Liver (tissue), 9 donors: ENCODE data around the gene AP3M1. TPM values are rescaled to one million over a fixed set of nuclear protein-coding genes. Genes with fewer than 3 reads are reported as not detected.

Experiments
- DNase-seq: peaks from one replicate; pipeline ENCODE4 v3.0.0-alpha.2; 2017; ENCODE audit warnings: low spot score
- H3K27ac ChIP-seq, 2 donors: one replicate each; pipeline ENCODE4 v1.7.0; 2013; ENCODE audit warnings: inconsistent platforms in 2 of 2, low read length in 2 of 2, control low read depth in 1 of 2, low read depth in 1 of 2, mild to moderate bottlenecking in 1 of 2
- H3K27me3 ChIP-seq, 4 donors: one replicate each; pipeline versions ENCODE4 v1.6.1 to v1.7.0; 2013; ENCODE audit warnings: low read length in 3 of 4, inconsistent platforms in 1 of 4, mild to moderate bottlenecking in 1 of 4, moderate library complexity in 1 of 4; ENCODE audit not compliant: control insufficient read depth in 4 of 4, insufficient read depth in 4 of 4
- H3K36me3 ChIP-seq, 4 donors: one replicate each; pipeline versions ENCODE4 v1.6.1 to v1.7.0; 2013; ENCODE audit warnings: low read length in 3 of 4, mild to moderate bottlenecking in 3 of 4, low read depth in 1 of 4, moderate library complexity in 1 of 4; ENCODE audit not compliant: control insufficient read depth in 4 of 4, insufficient read depth in 3 of 4
- H3K4me1 ChIP-seq, 4 donors: one replicate each; pipeline versions ENCODE4 v1.6.1 to v1.7.0; 2013; ENCODE audit warnings: low read length in 3 of 4, mild to moderate bottlenecking in 3 of 4, moderate library complexity in 1 of 4; ENCODE audit not compliant: control insufficient read depth in 4 of 4, insufficient read depth in 4 of 4
- H3K4me3 ChIP-seq, 3 donors: one replicate each; pipeline versions ENCODE4 v1.6.1 to v1.7.0; 2013; ENCODE audit warnings: low read length in 3 of 3, control low read depth in 1 of 3, low read depth in 1 of 3, mild to moderate bottlenecking in 1 of 3
- H3K9ac ChIP-seq, 2 donors: one replicate each; pipeline ENCODE4 v1.7.0; 2013; ENCODE audit warnings: low read length in 2 of 2, mild to moderate bottlenecking in 2 of 2, moderate library complexity in 2 of 2, control low read depth in 1 of 2, low read depth in 1 of 2
- H3K9me3 ChIP-seq, 4 donors: one replicate each; pipeline versions ENCODE4 v1.6.1 to v1.7.0; 2013; ENCODE audit warnings: low read length in 3 of 4; ENCODE audit not compliant: control insufficient read depth in 4 of 4
- ATF3 ChIP-seq: IDR thresholded peaks from 2 replicates; pipeline ENCODE4 v1.6.1; 2016; ENCODE audit warnings: antibody characterized with exemption
- EGR1 ChIP-seq, 2 donors: IDR thresholded peaks; 2 replicates each; pipeline ENCODE4 v1.6.1; 2016 to 2018; ENCODE audit warnings: antibody characterized with exemption in 2 of 2, low read depth in 2 of 2
- FOXA2 ChIP-seq: IDR thresholded peaks from 2 replicates; pipeline ENCODE4 v1.6.1; 2016; ENCODE audit warnings: antibody characterized with exemption
- GABPA ChIP-seq, 2 donors: IDR thresholded peaks in 1 of 2; conservative IDR thresholded peaks in 1 of 2; 2 replicates each; pipeline ENCODE4 v1.6.1; 2016; ENCODE audit warnings: antibody characterized with exemption in 2 of 2, mild to moderate bottlenecking in 1 of 2, moderate library complexity in 1 of 2
- HNF4A ChIP-seq, 2 donors: conservative IDR thresholded peaks; 2 replicates each; pipeline ENCODE4 v1.6.1; 2016; ENCODE audit warnings: antibody characterized with exemption in 2 of 2, mild to moderate bottlenecking in 2 of 2
- JUND ChIP-seq, 2 donors: IDR thresholded peaks; 2 replicates each; pipeline ENCODE4 v1.6.1; 2016; ENCODE audit warnings: antibody characterized with exemption in 2 of 2
- MAX ChIP-seq: IDR thresholded peaks from 2 replicates; pipeline ENCODE4 v1.6.1; 2016; ENCODE audit warnings: antibody characterized with exemption
- NR2F2 ChIP-seq: IDR thresholded peaks from 2 replicates; pipeline ENCODE4 v1.6.1; 2016; ENCODE audit warnings: antibody characterized with exemption
- RAD21 ChIP-seq, 2 donors: IDR thresholded peaks; 2 replicates each; pipeline ENCODE4 v1.6.1; 2016; ENCODE audit warnings: antibody characterized with exemption in 2 of 2, mild to moderate bottlenecking in 2 of 2
- REST ChIP-seq: IDR thresholded peaks from 2 replicates; pipeline ENCODE4 v1.6.1; 2016; ENCODE audit warnings: antibody characterized with exemption, mild to moderate bottlenecking
- SP1 ChIP-seq: IDR thresholded peaks from 2 replicates; pipeline ENCODE4 v1.6.1; 2018; ENCODE audit warnings: antibody characterized with exemption, mild to moderate bottlenecking
- TAF1 ChIP-seq: conservative IDR thresholded peaks from 2 replicates; pipeline ENCODE4 v1.6.1; 2016; ENCODE audit warnings: antibody characterized with exemption, mild to moderate bottlenecking
- YY1 ChIP-seq: IDR thresholded peaks from 2 replicates; pipeline ENCODE4 v1.6.1; 2016; ENCODE audit warnings: antibody characterized with exemption, mild to moderate bottlenecking
- WGBS: extraction: QIAGEN DNeasy Blood & Tissue Kit; methylation state at CpG from one replicate; pipeline ENCODE4 v1.1.7; 2013; 5-methylcytosine and 5-hydroxymethylcytosine counted together
- polyA plus RNA-seq, 2 donors: library from polyadenylated mRNA; stranded (reverse) in 1 of 2; unstranded in 1 of 2; fragments of 200-250 nt in 1 of 2; fragments of >200 nt in 1 of 2; fragmentation: Nextera tagmentation in 1 of 2; extraction: Ambion mirVana in 1 of 2; gene quantifications; one replicate each; pipeline versions ENCODE4 v1.2.1 to v1.2.3, GENCODE V29; 2013 to 2015
- total RNA-seq, 2 donors: library from RNA; depleted of rRNA; stranded (reverse); fragments of >200 nt; gene quantifications; one replicate each; pipeline ENCODE4 v1.2.3, GENCODE V29; 2014
- TF ChIP-seq, protein P1 (sequence below): fragments of 150-350 bp; IDR thresholded peaks from 2 replicates; pipeline ENCODE4 v1.5.1; 2017; ENCODE audit warnings: improper control_type of control experiment, low read depth, low read length; ENCODE audit not compliant: missing input control
- TF ChIP-seq, protein P2 (sequence below): IDR thresholded peaks from 2 replicates; pipeline ENCODE4 v1.6.1; 2016; ENCODE audit warnings: antibody characterized with exemption
- donor health status: healthy.
- donor health status: healthy.
- donor health status: healthy.
- donor health status: healthy.
- donor health status: healthy.

AP3M1 gene
- total and polyA plus RNA-seq, 4 donors = 7.5 to 24.8 (median 16.6) TPM

GRCh38 chr10:74167443-74167842 is 16.8 kb upstream of the AP3M1 start (continued):
- TF ChIP-seq REST (no peak), NR2F2 (no peak), SP1 (no peak)

- WGBS = 83% methylated on average over 2 of the region's 2 CpGs
- Histone ChIP-seq H3K4me1 (no peaks in the 10 kb centered on the region), H3K27ac (no peak overlapping the region)
Measured at GRCh38 chr10:74165530-74165901, 14.9 kb upstream of the AP3M1 start.

DNA sequence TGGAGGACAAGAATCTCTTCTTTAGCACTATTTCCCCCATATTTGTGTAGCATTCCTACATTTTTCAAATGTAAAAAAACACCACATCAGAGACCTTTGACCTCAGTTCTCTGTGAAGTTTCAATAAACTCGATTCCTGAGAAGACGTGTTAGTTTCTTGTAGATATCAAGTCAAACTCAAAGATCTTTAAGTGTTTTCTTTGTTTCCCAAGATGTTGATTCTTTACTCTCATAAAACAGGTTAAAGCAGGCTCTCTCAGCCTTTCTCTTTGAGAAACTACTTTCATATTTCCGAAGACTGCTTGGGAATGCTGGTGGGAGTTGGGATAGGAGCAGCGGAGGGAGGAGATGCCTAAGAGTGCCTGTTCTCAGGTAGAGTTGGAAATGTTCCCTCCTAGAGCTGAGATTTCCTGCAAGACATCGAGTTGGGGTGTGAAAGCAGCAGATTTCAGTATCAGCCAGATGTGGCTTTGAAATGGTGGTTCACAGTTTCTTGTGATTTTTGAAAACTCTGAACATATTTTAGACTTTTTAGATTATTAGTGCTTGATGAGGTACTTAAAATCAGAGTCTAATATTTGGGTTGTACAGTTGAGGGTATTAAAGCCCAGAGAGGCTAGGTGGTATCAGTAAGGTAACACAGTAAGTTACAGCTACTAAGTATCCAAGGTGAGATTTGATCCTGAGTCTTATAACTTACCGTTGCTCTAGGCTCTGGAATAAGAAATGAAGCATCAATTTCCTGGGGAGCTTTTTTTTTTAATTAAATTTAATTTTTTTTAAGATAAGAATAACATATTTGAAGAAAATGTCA is 14.3 kb upstream of the AP3M1 start:
- WGBS = 71% methylated on average over 6 of the region's 6 CpGs
- H3K9ac ChIP-seq = no peak overlapping the region
- no peaks in the 10 kb centered on the region for H3K9me3 ChIP-seq
- no peak overlapping the region for H3K27ac ChIP-seq
- no peaks in the 10 kb centered on the region for H3K27me3 ChIP-seq
- DNase-seq = no peak
- H3K4me3 ChIP-seq = no peak overlapping the region
- no peaks in the 10 kb centered on the region for H3K4me1 ChIP-seq
- H3K36me3 ChIP-seq = no peaks in the 10 kb centered on the region
- no peak for TF ChIP-seq ATF3
- TF ChIP-seq EGR1 (IDR thresholded peaks at IDR 0.05; ENCODE audit: low read depth in 2 of 2) = no peak
- TF ChIP-seq NR2F2 = no peak
- TF ChIP-seq MAX = no peak
- no peak for TF ChIP-seq FOXA2
- TF ChIP-seq TAF1 = no peak
- no peak for TF ChIP-seq RAD21 (IDR thresholded peaks at IDR 0.05)
- no peak for TF ChIP-seq JUND (IDR thresholded peaks at IDR 0.05)
- TF ChIP-seq, protein P1, sequence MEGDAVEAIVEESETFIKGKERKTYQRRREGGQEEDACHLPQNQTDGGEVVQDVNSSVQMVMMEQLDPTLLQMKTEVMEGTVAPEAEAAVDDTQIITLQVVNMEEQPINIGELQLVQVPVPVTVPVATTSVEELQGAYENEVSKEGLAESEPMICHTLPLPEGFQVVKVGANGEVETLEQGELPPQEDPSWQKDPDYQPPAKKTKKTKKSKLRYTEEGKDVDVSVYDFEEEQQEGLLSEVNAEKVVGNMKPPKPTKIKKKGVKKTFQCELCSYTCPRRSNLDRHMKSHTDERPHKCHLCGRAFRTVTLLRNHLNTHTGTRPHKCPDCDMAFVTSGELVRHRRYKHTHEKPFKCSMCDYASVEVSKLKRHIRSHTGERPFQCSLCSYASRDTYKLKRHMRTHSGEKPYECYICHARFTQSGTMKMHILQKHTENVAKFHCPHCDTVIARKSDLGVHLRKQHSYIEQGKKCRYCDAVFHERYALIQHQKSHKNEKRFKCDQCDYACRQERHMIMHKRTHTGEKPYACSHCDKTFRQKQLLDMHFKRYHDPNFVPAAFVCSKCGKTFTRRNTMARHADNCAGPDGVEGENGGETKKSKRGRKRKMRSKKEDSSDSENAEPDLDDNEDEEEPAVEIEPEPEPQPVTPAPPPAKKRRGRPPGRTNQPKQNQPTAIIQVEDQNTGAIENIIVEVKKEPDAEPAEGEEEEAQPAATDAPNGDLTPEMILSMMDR = no peak
- TF ChIP-seq HNF4A (conservative IDR thresholded peaks at IDR 0.05) = no peak
- TF ChIP-seq GABPA (IDR thresholded peaks at IDR 0.05 in 1 of 2, conservative IDR thresholded peaks at IDR 0.05 in 1 of 2) = no peak

More at GRCh38 chr10:74165530-74165901, 14.9 kb upstream of the AP3M1 start:
- H3K9ac ChIP-seq = no peak overlapping the region
- H3K36me3 ChIP-seq = no peaks in the 10 kb centered on the region
- H3K4me3 ChIP-seq = no peak overlapping the region
- H3K9me3 ChIP-seq = no peaks in the 10 kb centered on the region
- no peaks in the 10 kb centered on the region for H3K27me3 ChIP-seq
- no peak for DNase-seq
- TF ChIP-seq YY1 = no peak
- TF ChIP-seq GABPA (IDR thresholded peaks at IDR 0.05 in 1 of 2, conservative IDR thresholded peaks at IDR 0.05 in 1 of 2) = no peak
- TF ChIP-seq TAF1 = no peak
- TF ChIP-seq MAX = no peak
- TF ChIP-seq NR2F2 = no peak
- TF ChIP-seq, protein P2, sequence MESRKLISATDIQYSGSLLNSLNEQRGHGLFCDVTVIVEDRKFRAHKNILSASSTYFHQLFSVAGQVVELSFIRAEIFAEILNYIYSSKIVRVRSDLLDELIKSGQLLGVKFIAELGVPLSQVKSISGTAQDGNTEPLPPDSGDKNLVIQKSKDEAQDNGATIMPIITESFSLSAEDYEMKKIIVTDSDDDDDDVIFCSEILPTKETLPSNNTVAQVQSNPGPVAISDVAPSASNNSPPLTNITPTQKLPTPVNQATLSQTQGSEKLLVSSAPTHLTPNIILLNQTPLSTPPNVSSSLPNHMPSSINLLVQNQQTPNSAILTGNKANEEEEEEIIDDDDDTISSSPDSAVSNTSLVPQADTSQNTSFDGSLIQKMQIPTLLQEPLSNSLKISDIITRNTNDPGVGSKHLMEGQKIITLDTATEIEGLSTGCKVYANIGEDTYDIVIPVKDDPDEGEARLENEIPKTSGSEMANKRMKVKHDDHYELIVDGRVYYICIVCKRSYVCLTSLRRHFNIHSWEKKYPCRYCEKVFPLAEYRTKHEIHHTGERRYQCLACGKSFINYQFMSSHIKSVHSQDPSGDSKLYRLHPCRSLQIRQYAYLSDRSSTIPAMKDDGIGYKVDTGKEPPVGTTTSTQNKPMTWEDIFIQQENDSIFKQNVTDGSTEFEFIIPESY = no peak
- TF ChIP-seq, protein P1 = no peak
